GM18873 (cell line): ENCODE results near the gene PASK.
"Not testable (repeated sequence)": the region's sequence is repeated elsewhere in the genome, so short reads cannot be mapped to it uniquely, and the experiment has no call there.

ENCODE experiments used
- ATAC-seq: cut with Tn5 transposase; IDR thresholded peaks from one replicate; pipeline ENCODE4 v1.9.1; 2021; ENCODE audit warnings: mild to moderate bottlenecking, moderate library complexity, moderate number of reproducible peaks; ENCODE audit not compliant: unreplicated experiment, low FRiP score

PASK gene

DNA sequence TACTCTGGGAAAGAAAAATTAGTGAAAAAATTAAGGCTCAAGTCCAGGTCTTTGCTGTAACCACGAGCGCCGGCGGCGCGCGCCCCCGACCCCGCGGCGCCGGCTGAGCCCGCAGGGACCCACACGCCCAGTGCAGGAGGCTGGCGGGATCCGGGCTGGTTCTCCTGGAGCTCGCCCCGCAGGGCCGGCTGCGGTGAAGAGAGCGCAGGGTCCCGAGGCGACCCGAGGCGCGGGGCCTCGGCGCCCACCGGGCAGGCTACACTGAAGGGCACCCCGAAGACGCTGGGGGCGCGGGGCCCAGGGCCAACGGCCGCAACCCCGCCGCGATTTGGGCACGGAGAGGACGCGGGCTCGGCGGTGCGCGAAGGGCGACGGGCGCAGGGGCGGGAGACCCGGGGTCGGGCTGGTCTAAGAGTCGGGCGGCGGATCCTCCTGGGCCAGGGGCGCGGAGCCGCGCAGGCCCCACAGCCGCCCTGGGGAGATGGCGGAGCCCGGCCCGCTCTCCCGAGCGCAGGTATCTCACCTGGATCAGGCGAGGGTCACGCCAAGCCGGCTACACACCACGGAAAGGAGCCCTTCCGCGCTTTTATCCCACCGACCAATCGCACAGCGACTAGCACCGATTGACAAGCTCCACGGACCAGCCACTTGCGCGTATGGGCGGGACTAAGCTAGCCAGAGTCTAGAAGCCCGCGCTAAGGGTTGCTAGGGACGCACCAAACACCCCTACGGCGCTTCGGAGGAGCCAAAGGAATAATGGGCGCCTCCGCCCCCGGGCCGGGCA lies at the start of gene PASK:
TSS of gene PASK (minus strand) at position 582 of the 784 bp plus-strand sequence. CDS start 6,440 bp downstream, outside the sequence.
- peak; percentile 69 for ATAC-seq

DNA sequence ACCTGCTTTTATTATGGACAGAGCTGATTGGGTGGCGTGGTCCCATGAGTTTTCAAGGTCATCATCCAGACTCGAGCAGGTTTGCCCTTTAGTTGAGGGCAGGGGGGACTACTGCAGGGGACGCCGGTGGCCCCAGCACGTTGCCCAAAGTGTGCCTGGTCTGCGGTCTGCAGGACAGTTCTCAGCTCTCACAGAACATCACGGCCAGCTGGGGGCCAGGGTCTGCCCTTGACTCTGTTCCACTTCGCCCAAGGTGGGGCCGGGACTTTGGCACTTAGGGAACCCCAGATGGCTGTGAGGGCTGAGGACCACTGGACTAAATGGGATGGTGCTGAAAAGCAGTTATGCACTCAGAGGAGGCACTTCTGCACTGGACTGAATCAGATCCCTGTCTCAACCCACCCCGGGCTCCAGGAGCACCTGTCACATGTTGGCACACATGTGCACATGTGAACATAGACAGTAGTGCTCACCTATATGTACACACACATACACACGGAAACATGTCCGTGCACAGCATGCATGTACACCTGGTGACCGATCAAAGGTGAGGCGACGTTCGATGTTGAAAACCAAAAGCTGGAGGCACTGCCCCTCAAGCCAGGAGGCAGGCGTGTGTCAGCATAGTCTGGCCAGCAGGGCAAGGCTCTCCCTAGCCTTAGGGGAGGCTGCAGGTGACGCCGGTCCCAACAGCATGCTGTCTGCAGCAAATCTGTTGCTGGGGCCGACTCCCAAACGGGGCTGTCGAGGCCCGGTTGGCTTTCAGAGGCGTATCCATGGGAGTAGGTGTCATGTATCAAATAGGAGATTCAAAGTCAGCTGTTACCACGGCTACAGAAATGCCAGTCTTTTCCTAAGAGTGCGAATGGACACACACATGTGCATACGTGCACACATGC lies 49.4 kb upstream of the PASK start:
- ATAC-seq: no peak

DNA sequence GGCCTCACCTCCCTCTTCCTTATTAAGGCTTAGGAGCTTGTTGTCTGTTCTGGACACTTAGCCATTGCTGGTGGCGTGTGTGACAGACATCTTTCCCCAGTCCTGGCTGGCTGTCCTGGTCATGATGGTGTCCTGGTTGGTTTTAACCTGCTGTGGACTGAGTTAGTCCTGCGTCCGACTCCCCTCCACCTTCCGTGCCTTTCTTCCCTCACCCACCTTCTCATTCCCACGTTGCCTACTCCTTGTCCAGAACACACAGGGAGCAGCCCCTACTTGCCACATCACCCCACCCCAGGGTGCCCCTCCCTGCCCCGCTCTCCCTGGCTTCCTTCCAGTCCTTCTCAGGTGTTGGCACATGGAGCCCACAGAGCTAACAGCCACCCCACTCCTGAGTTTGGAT lies 48.7 kb upstream of the PASK start:
- ATAC-seq: no peak

DNA sequence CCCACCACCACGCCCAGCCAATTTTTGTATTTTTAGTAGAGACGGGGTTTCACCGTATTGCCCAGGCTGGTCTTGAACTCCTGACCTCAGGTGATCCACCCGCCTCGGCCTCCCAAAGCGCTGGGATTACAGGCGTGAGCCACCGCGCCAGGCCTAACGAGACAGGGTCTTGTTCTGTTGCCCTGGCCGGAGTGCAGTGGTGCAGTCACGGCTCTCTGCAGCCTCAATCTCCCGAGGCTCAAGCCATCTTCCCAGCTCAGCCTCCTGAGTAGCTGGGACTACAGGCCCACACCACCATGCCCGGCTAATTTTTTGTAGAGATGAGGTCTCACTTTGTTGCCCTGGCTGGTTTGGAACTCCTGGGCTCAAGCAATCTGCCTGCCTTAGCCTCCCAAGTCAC lies 48.0 kb upstream of the PASK start:
- ATAC-seq: not testable (repeated sequence)

DNA sequence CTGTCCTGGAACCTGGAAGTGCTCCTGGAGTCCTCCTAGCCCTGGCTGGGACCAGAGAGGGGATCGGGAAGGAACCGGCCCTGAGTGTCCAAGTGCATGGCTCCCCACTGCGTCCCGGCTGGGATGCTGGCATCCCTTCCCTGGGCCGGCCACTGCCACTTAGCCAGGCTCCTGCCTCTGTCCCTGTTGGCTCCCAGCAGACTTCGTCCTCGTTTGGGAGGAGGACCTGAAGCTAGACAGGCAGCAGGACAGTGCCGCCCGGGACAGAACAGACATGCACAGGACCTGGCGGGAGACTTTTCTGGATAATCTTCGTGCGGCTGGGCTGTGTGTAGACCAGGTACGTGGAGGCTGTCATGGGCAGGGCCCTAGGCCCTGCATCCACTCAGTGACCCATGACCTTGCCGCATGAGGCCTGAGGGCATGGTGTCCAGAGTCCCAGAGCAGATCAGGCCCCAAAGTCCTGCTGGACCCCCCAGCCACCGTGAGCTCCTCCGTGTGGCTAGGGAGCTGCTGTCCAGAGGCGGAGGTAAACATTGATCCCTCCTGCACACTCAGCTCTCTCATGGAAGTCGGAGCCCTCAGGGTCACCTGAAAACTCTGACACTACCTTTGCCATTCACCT lies 46.3 kb upstream of the PASK start:
- ATAC-seq: no peak

DNA sequence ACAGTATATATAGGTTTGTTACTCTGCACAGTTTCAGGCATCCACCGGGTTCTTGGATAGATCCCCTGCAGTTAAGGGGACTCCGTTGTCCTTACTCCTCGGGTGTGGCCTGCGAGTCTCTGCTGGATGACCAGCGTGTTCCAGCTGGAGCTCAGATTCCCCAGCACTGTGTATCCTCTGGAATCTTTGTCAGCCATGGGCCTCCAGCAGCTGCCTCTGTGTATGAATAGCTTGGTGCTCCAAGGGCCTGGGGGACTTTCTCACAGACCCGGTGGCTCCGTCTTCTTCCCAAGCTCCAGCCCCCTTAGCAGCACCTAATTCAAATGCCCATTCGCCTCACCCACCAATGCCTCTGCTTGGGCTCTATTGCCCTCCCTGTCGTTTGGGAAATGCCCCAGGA lies 45.5 kb upstream of the PASK start:
- no peak for ATAC-seq

DNA sequence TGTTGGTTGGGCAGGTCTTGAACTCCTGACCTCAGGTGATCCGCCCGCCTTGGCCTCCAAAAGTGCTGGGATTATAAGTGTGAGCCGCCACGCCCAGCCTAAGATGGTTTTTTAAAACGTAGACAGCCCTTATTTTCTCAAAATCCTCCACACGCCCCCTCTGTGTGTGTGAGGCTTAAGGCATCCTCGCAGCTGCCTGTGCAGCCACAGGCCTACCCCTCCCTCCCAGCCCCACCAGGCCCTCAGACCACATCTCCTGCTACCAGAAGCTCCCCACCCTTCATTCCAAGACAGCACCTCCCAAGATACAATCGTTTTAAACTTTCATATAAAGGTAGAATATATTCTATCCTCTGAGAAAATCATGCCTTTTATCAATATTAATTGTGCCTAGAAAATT lies 44.0 kb upstream of the PASK start:
- no peak for ATAC-seq

DNA sequence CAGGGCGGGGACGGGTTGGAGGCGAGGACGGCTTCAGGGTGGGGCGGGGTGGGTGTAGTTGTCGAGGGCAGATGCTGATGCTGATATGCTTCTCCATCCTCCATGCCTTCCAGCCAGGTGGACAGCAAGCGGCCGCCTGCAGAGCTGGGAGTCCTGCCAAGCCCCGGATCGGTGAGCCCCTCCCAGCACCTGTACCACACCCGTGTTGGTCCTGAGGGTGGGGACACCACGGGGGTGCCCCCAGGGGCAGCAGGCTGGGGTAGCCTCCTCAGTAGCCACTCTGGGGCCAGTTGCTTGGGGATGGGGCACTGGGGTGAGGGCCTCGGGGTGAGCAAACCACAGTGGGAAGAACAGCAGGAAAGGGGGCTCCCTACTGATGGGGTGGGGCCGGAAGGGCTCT lies 41.8 kb upstream of the PASK start:
- ATAC-seq: no peak

DNA sequence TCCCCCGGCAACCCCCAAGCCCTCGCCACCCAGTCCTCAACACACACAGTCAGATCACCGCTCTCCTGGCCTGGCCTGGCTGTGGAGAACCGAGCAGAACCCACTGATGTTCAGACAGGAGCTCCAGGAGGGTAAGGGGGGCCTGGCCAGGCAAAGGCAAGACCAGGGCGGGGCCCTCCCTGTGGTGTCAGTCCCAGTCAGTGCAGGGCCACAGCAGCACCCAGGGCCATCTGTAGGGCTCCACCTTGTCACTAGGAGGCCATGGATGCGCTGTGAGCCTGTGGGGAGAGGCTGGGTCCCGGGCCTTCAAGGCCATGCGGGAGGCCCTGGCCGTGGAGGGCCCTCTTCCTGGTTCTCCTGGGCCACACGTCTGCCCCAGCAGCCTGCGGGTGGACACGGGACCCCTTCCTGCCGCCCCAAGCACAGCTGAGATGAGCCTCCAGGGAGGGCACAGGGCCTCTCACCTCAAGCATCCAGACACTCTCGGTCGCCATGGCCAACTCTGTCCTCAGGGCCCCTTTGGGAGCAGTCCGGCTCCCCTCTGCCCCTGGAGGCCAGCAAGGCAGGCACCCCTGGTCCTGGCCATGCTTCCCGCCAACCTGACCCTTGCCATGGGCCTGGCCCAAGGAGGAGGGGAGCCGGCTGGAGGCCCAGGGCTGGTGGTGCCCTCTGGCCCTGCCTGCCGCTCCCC lies 41.2 kb upstream of the PASK start:
- ATAC-seq: no peak

DNA sequence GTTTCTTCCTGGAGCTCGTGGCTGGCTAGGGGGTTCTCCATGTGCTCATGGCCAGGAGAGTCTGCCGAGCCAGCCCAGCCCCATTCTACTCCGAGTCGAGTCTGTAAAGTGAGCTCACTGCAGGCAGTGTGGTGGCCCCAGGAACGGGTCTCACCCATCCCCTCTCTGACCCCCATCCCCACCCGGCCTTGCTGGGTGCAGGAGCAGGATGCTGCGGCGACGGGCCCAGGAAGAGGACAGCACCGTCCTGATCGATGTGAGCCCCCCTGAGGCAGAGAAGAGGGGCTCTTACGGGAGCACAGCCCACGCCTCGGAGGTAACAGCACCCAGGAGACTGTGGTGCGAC lies 40.6 kb upstream of the PASK start:
- no peak for ATAC-seq

DNA sequence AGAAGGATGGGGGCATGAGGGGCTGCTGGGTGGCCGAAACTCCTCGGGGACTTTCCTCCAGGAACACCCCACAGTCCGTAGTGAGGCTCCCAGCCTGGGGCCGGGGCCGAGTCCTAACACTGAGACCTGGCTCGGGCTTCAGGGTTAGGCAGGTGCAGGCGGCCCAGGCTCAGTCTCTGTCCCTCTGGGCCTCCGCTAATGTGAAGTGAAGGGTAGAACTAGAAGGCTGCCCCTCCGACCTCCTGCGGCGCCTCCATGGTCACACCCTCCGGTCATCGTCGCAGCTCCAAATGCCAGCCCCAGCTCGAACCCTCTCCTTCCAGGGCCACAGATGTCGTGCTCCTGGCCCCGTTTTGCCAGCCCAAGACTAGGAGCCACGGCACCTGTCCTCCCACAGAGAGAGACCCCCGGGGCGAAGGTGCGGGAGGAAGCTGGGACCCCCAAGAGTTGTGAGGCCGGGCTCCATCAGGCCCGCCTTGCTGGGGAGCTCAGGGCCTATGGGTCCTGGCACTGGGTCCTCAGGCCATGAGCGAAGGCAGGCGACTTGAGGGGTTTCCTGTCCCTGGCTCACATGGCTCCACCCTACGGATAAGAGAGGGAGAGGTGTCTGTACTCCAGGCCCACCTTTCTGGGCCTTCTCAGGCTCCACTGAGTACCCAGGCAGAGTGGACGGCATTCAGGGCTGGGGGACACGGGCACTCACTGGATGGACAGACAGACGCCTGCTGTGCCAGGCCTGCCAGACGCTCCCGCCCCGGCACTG lies 40.0 kb upstream of the PASK start:
- no peak for ATAC-seq

DNA sequence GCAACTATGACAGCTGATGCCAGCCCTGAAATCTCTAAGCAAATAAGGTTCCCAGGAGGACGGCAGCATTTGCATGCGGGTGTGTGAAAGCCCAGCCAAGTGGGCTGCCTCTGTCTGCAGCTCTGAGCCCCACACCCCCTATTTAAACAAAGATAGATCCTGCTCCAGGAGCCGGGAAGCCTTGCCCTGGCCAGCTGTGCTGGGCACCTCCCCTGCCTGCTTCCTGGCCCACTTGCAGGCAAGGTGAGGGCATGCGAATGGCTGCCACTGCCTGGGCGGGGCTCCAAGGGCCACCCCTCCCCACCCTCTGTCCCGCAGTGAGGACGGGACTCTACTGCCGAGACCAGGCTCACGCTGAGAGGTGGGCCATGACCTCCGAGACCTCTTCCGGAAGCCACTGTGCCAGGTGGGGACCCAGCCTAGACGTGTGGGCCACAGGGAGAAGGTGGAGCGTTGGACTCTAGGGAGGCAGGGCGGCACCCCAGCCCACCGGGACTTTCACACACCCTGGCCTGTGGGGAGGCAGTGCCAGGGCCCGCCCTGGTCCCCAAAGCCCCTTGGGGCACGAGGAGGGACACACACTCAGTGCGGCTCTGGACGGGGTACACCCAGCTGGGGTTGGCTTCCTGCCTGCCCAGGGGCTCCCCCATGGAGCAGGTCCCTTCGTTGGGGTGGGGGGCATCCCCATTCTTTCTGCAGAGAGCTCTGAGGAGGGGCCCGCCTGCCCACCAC lies 39.3 kb upstream of the PASK start, which contains the start of gene ANO7:
TSS of gene ANO7 (plus strand) at position 317 of the 732 bp plus-strand sequence. CDS start 1,387 bp downstream, outside the sequence.
- ATAC-seq: no peak

DNA sequence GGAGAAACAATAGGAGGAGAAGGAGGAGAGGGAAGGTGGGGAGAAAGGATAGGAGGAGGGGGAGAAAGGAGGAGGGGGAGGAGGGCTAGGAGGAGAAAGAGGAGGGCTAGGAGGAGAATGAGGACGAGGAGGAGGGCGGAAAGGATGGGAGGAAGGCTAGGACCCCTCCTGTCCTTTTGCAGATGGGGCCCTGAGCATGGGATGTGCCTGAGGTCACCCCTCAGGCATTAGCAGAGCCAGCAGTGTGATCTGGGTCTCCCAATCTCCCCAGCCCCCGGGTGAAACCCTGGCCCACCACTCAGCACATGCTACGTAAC lies 38.6 kb upstream of the PASK start:
- ATAC-seq: no peak

DNA sequence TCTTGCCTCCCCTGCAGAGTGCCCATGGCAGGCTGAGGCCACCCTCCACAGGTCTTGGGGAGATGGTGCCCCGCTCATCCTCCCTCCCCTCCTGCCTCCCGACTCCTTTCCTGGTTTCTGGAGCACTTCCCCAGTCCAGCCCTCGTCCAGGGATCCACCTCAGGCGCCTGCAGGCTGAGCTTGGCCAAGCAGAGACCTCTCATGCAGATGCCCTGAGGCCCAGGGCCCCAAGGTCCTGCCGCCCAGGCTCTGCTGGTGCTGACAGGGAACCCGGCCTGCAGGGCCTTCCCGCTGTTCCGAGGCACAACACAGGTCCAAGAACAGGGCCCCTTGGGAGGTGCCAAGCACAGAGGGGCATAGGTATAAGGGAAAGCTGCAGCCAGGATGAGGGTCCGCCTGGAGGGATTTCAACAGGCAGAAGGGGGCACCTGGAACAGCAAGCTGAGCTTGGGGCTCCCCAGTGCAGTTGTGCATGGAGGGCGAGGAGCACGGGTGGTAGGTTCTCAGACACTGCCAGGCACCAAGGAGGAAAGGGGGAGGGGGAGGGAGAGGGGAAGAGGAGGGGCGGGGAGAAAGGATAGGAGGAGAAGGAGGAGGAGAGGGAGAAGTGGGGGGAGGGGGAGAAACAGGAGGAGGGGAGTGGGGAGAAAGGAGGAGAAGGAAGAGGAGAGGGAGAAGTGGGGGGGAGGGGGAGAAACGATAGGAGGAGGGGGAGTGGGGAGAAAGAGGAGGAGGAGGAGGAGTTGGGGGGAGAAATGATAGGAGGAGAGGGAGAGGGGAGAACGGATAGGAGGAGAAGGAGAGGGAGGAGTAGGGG lies 38.0 kb upstream of the PASK start:
- no peak for ATAC-seq

DNA sequence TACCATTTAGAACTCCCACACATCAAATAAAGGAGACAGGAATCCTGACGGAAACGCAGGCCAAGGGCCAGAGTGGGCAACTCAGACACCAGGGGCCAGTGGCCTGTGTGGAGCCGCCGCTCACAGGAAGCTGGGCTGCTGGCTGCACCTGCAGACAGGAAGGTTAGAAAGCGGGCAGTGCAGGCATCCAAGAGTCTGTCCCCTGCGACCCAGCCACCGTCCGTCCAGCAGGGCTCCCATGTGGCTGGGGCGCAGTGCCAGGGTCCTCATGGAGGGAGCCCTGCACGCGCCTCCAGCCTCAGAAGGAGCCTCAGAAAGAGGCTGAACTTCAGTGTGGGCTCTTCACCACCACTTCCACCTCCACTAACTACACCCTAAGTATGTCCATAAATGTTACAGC lies 36.7 kb upstream of the PASK start:
- ATAC-seq: no peak

DNA sequence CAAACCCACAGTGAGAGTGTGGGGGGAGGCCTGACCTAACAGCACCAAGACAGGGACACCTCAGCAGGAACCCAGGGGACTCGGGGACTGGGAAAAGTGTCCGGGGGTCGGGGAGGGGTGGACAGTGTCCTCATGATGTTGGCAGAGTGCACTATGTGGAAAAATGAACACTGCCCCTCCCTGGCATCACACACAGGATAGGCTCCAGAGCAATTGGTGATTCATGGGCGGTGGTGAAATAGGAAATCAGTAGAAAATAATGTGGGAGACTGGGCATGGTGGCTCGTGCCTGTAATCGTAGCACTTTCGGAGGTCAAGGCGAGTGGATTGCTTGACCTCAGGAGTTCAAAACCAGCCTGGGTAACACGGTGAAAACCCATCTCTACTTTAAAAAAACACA lies 35.6 kb upstream of the PASK start:
- no peak for ATAC-seq

DNA sequence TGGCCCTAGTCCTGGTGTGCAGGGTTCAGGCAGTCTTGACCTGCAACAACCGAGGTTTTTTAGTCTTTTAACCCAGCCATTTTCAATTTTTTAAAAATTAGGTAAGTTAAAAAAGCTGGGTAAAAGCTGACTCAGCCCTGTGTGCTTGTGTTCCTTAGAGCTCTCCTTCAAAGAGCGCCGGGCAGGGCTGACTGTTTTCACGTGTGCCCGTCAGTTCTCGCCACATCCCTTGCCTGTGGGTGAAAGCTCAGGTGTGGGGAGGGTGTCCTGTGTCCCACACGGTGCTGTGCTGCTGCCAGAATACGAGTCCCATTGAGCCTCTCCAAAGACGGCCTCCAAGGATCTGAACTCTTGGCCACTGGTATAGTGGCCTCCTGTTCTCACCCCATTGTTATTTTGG lies 33.9 kb upstream of the PASK start:
- ATAC-seq: no peak

DNA sequence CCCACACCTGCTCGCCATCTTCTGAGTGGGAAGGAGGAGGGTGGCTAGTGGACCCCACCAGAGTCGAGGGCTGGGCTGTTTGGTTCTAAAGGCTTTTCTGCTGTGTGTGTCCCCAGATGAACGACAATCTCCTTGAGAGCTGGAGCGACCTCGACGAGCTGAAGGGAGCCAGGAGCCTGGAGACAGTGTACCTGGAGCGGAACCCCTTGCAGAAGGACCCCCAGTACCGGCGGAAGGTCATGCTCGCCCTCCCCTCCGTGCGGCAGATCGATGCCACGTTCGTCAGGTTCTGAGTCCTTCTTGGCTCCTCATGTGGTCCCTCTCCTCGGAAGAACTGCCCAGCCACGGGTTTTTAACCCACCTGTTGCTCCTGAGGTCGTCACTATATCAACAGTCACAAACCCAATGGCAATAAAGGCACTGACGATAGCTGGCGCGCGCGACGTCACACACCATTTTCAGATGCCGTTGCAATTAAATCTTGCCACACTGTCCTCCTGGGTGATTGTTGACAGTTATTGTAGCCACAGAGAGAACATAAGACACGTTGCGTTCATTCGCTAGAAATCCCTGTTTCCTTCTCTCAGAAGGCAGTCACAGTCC lies 33.4 kb upstream of the PASK start:
- ATAC-seq: no peak
